ENCODE results near the gene ZFAND6. TPM values are rescaled to one million over a fixed set of nuclear protein-coding genes. Genes with fewer than 3 reads are reported as not detected.

ZFAND6 gene
- total RNA-seq, 3 donors from 2014 or later, result 141 to 193 (median 159) TPM

DNA sequence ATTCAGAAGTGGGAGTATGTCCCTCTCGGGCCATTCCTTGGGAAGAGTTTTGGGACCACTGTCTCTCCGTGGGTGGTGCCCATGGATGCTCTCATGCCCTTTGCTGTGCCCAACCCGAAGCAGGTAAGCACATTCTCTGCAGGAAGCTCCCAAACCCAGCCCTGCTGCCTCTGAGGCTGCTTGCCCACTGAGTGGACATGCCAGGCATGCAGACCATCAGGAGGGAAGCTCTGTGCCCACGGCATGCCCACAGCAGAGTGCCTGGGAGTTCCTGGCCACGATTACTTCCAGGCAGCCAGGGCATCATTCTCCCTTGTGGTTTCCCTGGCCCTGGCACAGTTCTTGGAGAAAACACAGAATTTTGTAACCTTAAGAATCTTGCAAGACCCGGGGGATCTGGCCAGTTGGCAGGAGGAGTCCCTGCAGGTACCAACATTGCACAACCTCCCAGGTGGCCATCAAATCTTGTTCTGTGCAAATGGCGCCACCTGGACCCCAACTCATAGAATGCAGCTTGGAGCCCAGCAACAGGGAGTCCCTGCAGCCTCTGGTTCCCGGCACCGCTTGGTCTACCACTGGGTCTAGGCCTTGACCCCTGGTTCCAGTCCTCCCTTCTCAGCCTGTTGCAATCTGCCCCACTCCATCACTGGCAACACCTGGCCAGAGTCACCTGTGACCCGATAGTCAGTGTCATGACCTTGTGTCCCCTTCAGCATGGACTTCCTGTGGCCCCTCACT lies 113.7 kb downstream of the ZFAND6 start:
- no peak for TF ChIP-seq POLR2A (IDR thresholded peaks at IDR 0.05)
- TF ChIP-seq POLR2AphosphoS5 (IDR thresholded peaks at IDR 0.05), result peak in 1 of 3 donors; percentile 61
- TF ChIP-seq, protein P1, sequence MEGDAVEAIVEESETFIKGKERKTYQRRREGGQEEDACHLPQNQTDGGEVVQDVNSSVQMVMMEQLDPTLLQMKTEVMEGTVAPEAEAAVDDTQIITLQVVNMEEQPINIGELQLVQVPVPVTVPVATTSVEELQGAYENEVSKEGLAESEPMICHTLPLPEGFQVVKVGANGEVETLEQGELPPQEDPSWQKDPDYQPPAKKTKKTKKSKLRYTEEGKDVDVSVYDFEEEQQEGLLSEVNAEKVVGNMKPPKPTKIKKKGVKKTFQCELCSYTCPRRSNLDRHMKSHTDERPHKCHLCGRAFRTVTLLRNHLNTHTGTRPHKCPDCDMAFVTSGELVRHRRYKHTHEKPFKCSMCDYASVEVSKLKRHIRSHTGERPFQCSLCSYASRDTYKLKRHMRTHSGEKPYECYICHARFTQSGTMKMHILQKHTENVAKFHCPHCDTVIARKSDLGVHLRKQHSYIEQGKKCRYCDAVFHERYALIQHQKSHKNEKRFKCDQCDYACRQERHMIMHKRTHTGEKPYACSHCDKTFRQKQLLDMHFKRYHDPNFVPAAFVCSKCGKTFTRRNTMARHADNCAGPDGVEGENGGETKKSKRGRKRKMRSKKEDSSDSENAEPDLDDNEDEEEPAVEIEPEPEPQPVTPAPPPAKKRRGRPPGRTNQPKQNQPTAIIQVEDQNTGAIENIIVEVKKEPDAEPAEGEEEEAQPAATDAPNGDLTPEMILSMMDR (IDR thresholded peaks at IDR 0.05), result peak; percentile 55 to 91 (median 77)
- Histone ChIP-seq H3K36me3 (no peaks in the 10 kb centered on the region), H3K4me1 (peaks cover 0 to 18% of the 10 kb centered on the region in 2 donors), H3K27ac (peak overlapping the region; percentile 59 to 75), H3K9me3 (no peaks in the 10 kb centered on the region), H3K27me3 (no peaks in the 10 kb centered on the region), H3K4me3 (no peak overlapping the region)
- peak; percentile 80 to 89 for DNase-seq (ENCODE audit: low spot score in 2 of 2)
- intact Hi-C loops (cut with DNase I; ENCODE audit: low total_unique reads), result no loop called here

DNA sequence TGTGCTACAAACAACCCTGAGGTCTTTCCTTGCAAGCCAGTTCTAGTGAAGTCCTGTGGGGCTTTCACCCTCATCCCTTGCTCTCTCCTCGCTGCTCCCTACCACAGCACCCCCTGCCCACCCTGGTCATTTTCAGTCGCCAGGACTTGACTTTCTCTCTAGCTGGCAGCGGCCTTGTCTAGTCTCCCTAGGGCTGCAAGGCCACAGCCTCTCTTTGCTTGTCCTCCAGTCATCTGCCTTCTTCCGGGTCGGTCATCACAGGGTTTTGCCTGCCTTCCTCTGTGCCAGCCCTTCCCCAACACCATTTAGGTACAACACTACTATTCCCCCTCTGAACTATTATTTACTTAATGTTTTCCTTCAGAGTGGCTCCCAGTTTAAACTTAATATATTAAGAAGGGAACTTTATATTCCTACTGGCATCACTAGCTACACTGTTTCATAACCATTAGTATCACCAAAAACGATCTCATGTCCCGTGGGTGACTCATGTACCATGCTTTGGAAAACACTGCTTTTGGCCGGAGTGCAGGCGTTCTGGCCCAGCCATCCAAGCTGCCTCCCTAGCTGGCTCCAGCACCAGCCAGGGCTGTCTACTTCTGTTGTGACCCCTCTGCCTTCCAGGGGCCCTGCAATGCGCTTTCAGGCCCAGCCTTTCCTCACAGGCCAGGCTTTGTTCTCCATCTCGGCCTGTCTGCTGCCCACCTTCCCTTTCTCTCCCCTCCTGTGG lies 114.7 kb downstream of the ZFAND6 start:
- Histone ChIP-seq H3K36me3 (no peaks in the 10 kb centered on the region), H3K4me3 (no peak overlapping the region), H3K4me1 (peaks cover 0 to 18% of the 10 kb centered on the region in 2 donors), H3K27me3 (no peaks in the 10 kb centered on the region), H3K9me3 (no peaks in the 10 kb centered on the region), H3K27ac (peak overlapping the region; percentile 68 to 75)
- DNase-seq (ENCODE audit: low spot score in 2 of 2), result peak; percentile 76 to 80
- TF ChIP-seq POLR2AphosphoS5 (IDR thresholded peaks at IDR 0.05) (peak in 1 of 3 donors; percentile 26), POLR2A (IDR thresholded peaks at IDR 0.05) (no peak)
- TF ChIP-seq, protein P1 (IDR thresholded peaks at IDR 0.05), result no peak
- intact Hi-C loops (cut with DNase I; ENCODE audit: low total_unique reads), result no loop called here

DNA sequence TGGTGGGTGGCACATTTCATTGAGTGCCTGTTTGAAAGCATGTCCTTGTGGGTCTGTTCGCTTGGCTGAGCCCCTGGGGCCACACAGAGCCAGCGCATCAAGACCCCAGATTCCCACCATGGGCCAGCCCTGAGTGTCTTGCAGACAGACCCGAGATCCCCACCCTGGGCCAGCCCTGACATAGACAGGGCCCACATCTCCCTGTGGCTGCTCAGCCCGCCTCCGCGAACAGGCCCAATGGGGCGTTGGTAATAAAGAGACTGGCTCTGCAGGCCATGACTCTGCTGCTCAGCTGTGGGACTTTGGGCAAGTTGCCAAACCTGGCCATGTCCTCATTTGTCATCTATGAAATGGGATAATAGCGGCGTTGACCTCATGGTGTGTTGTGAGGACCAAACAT lies 116.0 kb downstream of the ZFAND6 start:
- H3K27ac ChIP-seq, result no peak overlapping the region
- no peaks in the 10 kb centered on the region for H3K27me3 ChIP-seq
- no peaks in the 10 kb centered on the region for H3K36me3 ChIP-seq
- H3K4me3 ChIP-seq, result no peak overlapping the region
- TF ChIP-seq POLR2AphosphoS5 (IDR thresholded peaks at IDR 0.05) (no peak), POLR2A (IDR thresholded peaks at IDR 0.05) (no peak)
- TF ChIP-seq, protein P1 (IDR thresholded peaks at IDR 0.05), result no peak
- no peaks in the 10 kb centered on the region for H3K9me3 ChIP-seq
- DNase-seq (ENCODE audit: low spot score in 2 of 2), result no peak
- intact Hi-C loops (cut with DNase I; ENCODE audit: low total_unique reads), result no loop called here
- H3K4me1 ChIP-seq, result peaks cover 0 to 18% of the 10 kb centered on the region in 2 donors

DNA sequence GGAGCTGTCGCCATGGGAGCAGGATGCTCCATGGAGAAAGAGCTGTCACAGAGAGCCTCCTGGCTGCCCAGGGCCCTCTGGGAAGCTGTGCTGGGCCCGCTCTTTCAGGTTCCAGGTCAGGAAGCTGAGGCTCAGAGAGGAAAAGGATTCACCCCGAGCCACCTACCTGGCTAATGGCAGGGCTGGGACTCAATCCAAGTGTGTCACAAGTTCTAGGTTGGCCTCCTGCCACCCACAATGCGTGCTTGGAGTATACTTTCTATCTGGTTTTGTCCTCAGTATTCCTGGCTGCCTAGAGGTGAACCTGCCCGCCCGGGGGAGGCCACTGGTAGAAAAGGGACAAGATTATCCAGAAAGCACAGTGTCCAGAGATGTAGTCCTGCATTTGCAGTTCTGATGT lies 117.0 kb downstream of the ZFAND6 start:
- DNase-seq (ENCODE audit: low spot score in 2 of 2), result peak; percentile 53 to 70
- Histone ChIP-seq H3K27me3 (no peaks in the 10 kb centered on the region), H3K4me3 (no peak overlapping the region), H3K9me3 (no peaks in the 10 kb centered on the region), H3K4me1 (peaks cover 0 to 18% of the 10 kb centered on the region in 2 donors), H3K27ac (no peak overlapping the region), H3K36me3 (no peaks in the 10 kb centered on the region)
- intact Hi-C loops (cut with DNase I; ENCODE audit: low total_unique reads), result no loop called here
- TF ChIP-seq POLR2A (IDR thresholded peaks at IDR 0.05), result no peak
- TF ChIP-seq POLR2AphosphoS5 (IDR thresholded peaks at IDR 0.05), result no peak
- TF ChIP-seq, protein P1 (IDR thresholded peaks at IDR 0.05), result no peak

DNA sequence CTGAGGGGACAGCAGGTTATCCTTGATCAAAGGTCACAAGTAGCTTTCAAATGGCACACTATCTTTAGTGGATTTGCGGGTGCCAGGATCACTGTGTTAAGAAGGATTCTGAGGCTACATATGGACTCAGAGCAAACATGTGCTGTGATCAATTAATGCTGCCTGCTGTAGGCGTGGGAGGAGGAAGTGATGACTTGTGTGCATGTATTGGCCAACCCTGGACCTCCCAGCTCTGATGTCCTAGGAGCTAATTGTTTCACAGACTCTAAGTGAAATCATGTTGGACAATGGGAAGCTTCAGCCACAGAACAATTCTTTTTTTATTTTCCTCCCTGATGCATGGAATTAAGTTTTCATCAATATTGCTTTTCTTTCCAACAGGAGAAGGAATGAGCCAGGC lies 117.7 kb downstream of the ZFAND6 start:
- TF ChIP-seq, protein P1 (IDR thresholded peaks at IDR 0.05), result no peak
- TF ChIP-seq POLR2AphosphoS5 (IDR thresholded peaks at IDR 0.05) (no peak), POLR2A (IDR thresholded peaks at IDR 0.05) (no peak)
- H3K9me3 ChIP-seq, result no peaks in the 10 kb centered on the region
- intact Hi-C loops (cut with DNase I; ENCODE audit: low total_unique reads), result no loop called here
- DNase-seq (ENCODE audit: low spot score in 2 of 2), result no peak
- H3K36me3 ChIP-seq, result no peaks in the 10 kb centered on the region
- H3K27ac ChIP-seq, result no peak overlapping the region
- peaks cover 0 to 18% of the 10 kb centered on the region in 2 donors for H3K4me1 ChIP-seq
- H3K4me3 ChIP-seq, result no peak overlapping the region
- H3K27me3 ChIP-seq, result no peaks in the 10 kb centered on the region

Measured in breast epithelium (tissue), 4 donors.